ENCODE results near the gene BIN2.
"Not testable (repeated sequence)": the region's sequence is repeated elsewhere in the genome, so short reads cannot be mapped to it uniquely, and the experiment has no call there.

BIN2 gene

DNA sequence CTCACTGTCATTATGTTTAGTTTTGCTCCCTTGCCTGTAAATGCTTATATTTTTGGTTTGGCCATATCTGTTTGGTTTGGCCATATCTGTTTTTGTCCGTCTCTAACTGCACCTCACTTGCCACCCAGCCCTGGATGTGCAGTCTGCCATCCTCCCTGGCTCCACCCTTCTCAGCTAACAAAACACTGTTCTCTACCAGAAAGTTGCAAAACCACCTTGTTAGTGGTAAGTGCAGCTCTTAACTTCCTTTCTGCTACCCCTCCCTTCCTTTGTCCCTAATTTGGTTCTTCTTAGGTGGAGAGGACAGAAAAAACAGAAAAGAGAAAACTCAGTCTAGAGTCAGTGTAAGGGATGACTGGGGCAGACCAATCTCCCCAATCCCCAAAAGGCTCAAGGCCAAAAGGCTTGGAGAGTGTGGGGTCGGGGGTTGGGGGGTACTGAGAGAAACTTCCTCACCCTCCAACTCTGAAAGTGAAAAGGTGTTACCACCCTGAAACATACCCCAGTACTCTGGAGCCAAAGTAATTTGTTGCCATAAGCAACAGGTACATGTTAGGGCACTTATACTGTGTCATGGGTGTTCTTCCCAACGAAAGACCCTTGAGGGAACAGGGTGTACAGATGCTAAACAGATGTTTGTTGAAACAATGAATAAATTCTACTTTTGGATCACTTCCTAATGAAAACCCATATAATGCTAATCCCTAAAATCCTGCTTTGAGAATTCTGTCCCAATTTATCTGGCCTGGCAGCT, 5.0 kb downstream of the BIN2 start:
- TF ChIP-seq, protein P1, sequence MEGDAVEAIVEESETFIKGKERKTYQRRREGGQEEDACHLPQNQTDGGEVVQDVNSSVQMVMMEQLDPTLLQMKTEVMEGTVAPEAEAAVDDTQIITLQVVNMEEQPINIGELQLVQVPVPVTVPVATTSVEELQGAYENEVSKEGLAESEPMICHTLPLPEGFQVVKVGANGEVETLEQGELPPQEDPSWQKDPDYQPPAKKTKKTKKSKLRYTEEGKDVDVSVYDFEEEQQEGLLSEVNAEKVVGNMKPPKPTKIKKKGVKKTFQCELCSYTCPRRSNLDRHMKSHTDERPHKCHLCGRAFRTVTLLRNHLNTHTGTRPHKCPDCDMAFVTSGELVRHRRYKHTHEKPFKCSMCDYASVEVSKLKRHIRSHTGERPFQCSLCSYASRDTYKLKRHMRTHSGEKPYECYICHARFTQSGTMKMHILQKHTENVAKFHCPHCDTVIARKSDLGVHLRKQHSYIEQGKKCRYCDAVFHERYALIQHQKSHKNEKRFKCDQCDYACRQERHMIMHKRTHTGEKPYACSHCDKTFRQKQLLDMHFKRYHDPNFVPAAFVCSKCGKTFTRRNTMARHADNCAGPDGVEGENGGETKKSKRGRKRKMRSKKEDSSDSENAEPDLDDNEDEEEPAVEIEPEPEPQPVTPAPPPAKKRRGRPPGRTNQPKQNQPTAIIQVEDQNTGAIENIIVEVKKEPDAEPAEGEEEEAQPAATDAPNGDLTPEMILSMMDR (conservative IDR thresholded peaks at IDR 0.05; ENCODE audit: low read depth, low read length), result no peak
- DNase-seq (ENCODE audit: low read depth), result no peak
- no peak overlapping the region for H3K4me3 ChIP-seq (ENCODE audit: low read depth, low read length)

DNA sequence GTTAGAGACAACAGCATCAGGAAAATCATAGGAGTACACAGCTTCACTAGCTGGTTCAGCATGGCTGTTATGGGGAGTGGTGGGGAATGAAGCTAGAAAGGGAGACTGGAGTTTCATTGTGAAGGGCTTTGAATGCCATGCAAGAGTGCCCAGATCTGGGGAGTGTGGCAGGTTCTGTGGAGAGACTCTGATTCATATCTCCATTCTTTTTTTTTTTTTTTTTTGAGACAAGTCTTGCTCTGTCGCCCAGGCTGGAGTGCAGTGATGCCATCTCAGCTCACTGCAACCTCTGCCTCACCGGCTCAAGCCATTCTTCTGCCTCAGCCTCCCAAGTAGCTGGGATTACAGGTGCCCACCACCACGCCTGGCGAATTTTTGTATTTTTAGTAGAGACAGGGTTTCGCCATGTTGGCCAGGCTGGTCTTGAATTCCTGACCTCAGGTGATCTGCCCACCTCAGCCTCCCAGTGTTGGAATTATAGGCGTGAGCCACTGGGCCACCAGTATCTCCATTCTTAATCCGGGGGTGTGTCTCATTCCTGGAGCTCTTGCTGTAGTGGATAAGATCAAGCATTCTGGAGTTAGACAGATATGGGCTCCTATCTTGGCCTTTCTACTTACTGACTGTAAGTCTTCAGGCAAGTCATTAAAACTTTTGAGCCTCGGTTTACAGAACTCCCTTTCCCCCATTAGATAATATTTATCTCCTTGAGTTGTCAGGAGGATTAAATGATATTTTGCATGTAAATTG, 5.7 kb downstream of the BIN2 start:
- DNase-seq (ENCODE audit: low read depth); H3K4me3 ChIP-seq (ENCODE audit: low read depth, low read length): not testable (repeated sequence)

DNA sequence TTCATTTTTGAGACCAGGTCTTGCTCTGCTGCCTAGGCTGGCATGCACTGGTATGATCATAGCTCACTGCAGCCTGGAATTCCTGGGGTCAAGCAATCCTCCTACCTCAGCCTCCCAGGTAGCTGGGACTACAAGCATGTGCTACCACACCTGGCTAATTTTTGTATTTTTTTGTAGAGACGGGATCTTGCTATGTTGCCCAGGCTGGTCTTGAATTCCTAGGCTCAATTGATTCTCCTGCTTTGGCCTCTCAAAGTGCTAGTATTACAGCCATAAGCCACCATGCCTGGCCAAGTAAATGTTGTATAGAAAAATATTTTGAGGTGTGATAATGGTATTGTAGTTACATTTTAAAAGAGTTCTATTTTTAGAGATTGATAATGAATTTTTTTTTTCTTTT, 12.6 kb downstream of the BIN2 start:
- DNase-seq (ENCODE audit: low read depth), result no peak
- TF ChIP-seq, protein P1 (conservative IDR thresholded peaks at IDR 0.05; ENCODE audit: low read depth, low read length), result no peak

DNA sequence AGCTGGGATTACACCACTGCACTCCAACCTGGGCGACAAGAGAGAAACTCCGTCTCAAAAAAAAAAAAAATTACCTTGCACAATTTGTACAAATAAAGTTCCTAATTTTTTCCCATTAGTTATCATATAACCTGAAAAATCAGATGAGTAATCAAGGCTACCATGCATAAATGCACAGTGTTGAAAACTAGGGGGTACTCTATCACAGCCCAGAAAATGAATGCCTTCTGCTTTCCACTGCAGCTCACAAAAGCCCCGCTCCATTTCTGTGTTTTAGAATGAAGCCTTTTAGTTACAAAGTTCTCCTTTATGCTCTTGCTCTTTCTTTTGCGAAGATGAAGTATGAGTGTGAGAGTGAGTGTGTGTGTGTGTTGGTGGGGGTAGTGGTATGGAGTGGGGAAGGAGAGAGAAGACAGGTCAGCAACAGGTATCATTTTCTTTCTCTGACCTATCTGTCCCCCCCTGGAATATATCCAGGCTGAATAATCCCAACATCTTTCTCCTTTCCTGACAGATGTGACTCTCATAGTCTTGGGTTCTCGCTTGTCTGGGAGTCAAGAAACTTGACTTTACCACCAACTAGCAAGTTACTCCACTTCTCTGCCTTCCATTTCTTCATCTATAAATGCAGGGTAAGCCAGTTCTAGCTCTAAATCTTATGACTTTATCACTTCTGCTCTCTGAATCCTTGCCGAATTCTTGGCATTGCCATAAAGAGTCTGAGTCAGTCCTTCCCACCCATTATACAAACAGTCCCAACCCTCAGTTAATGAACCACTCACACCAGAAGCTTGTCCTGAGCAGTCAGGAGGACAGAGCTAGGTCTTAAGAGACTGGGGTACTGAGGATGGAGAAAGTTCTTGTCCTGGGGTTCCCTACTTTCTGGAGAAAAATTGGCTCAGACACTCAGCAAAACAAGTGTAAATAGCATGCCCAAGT, 16.1 kb downstream of the BIN2 start:
- peak; percentile 71 for DNase-seq (ENCODE audit: low read depth)
- no peak overlapping the region for H3K4me3 ChIP-seq (ENCODE audit: low read depth, low read length)
- TF ChIP-seq, protein P1 (conservative IDR thresholded peaks at IDR 0.05; ENCODE audit: low read depth, low read length), result no peak

More for the DNA sequence above, 12.6 kb downstream of the BIN2 start:
- H3K4me3 ChIP-seq (ENCODE audit: low read depth, low read length), result no peak overlapping the region

DNA sequence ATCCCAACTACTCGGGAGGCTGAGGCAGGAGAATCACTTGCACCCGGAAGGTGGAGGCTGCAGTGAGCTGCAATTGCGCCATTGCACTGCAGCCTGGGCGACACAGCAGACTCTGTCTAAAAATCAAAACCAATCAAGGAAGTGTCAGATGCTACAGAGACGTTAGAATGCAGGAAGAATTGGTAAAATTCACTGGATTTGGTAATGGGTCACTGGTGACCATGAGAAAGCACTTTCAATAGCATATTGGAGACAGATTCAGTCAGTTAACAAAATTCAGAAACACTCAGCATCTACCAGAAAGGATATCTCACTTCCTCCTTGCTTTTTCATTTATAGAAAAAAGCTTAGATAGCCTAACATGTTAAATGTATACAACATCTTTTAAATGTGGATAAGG, 17.5 kb downstream of the BIN2 start:
- no peak for DNase-seq (ENCODE audit: low read depth)
- no peak overlapping the region for H3K4me3 ChIP-seq (ENCODE audit: low read depth, low read length)
- TF ChIP-seq, protein P1 (conservative IDR thresholded peaks at IDR 0.05; ENCODE audit: low read depth, low read length), result no peak

DNA sequence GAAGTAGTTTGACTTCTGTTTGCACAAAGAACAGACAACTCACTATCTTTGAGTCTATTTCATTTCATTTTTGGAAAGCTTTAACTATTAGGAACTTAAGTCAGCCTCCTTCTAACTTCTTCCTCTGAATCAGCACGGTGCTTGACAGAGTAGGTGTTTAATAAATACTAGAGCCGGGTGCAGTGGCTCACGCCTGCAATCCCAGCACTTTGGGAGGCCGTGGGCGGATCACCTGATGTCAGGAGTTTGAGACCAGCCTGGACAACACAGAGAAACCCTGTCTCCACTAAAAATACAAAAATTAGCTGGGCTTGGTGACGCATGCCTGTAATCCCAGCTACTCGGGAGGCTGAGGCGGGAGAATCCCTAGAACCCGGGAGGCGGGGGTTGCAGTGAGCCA, 23.2 kb downstream of the BIN2 start:
- peak; percentile 4 for DNase-seq (ENCODE audit: low read depth)

DNA sequence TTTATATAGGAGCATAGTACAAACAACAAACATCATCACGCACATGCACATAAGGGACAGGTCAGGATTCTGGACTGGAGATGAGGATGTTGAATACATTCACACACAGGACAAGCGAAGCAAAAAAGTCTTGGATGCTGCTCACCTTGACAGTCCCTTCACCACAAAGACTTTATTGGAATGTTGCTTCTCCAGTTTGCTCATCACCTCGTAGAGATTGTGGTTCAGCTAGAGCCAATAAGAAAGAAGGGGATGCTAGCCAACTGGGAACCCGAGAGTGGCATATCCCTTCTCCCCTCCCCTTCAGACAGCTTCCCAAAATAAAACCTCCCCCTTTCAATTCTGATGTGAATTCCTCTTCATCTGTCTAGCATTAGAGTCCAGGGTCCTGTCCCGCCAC, 28.3 kb downstream of the BIN2 start:
- DNase-seq (ENCODE audit: low read depth), result no peak
- H3K4me3 ChIP-seq (ENCODE audit: low read depth, low read length), result no peak overlapping the region
- TF ChIP-seq, protein P1 (conservative IDR thresholded peaks at IDR 0.05; ENCODE audit: low read depth, low read length), result no peak

More for the DNA sequence above, 23.2 kb downstream of the BIN2 start:
- not testable (repeated sequence) for H3K4me3 ChIP-seq (ENCODE audit: low read depth, low read length)

DNA sequence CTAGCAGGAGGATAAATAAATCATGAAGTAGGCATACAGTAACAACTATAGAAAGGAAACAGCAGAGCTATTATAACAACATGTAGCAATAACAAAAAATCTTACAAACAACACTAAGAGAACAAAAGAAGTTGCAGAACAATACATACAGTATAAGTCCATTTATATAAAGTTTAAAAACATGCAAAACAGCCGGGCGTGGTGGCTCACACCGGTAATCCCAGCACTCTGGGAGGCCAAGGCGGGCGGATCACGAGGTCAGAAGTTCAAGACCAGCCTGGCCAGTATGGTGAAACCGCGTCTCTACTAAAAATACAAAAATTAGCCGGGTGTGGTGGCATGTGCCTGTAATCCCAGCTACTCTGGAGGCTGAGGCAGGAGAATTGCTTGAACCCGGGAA, 29.9 kb downstream of the BIN2 start:
- not testable (repeated sequence) for DNase-seq (ENCODE audit: low read depth); H3K4me3 ChIP-seq (ENCODE audit: low read depth, low read length)

All from choroid plexus epithelial cell (primary cell).